Sigmoid colon (tissue), 3 donors: Measurements from ENCODE around the gene TTLL4.

Experiments
- POLR2A ChIP-seq, 2 donors: fragments of 450-650 bp; IDR thresholded peaks; one replicate each; pipeline ENCODE4 v1.6.1; 2016; ENCODE audit warnings: antibody characterized with exemption in 2 of 2, mild to moderate bottlenecking in 2 of 2, moderate library complexity in 2 of 2
- TF ChIP-seq, protein P1 (sequence below), 4 experiments: fragments of 450-650 bp in 3 of 4; fragments of 200-600 bp in 1 of 4; IDR thresholded peaks; one replicate each; pipeline ENCODE4 v1.5.1; 2016 to 2019; ENCODE audit warnings: antibody characterized with exemption in 4 of 4, mild to moderate bottlenecking in 3 of 4, moderate library complexity in 2 of 4

DNA sequence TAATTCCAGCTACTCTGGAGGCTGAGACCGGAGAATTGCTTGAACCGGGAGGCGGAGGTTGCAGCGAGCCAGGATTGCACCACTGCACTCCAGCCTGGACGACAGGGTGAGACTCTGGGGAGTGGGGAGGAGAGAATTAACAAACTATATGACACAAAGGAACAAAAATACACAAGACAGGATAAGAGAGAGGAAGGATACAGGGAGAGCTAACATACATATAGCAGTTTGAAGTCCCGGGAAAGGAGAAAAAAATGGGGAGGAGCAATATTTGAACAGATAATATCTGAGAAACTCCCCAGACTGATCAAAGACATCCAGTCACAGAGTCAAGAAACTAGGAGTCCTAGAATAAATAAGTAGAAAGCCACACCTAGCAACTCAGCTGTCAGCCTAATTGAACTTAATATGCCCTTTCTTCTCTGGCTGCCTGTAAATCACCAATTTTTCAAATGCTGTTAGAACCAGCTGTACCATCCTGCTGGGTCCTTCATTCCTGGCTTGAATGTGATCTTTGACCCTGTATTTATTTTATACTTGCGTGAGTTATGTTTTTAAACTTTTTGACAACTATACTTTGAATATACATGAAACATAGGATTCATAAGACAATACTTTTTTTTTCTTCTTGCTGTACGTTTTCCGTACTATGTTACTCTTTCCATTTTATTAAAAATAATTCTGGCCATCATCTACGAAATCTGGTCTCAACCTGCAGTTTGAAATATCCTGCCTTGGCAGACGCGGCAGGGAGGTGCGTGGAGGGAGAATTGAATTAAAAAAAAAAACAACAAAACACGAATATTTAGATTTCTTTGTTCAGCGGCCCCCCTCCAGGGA, 70.4 kb downstream of the TTLL4 start:
- TF ChIP-seq, protein P1, sequence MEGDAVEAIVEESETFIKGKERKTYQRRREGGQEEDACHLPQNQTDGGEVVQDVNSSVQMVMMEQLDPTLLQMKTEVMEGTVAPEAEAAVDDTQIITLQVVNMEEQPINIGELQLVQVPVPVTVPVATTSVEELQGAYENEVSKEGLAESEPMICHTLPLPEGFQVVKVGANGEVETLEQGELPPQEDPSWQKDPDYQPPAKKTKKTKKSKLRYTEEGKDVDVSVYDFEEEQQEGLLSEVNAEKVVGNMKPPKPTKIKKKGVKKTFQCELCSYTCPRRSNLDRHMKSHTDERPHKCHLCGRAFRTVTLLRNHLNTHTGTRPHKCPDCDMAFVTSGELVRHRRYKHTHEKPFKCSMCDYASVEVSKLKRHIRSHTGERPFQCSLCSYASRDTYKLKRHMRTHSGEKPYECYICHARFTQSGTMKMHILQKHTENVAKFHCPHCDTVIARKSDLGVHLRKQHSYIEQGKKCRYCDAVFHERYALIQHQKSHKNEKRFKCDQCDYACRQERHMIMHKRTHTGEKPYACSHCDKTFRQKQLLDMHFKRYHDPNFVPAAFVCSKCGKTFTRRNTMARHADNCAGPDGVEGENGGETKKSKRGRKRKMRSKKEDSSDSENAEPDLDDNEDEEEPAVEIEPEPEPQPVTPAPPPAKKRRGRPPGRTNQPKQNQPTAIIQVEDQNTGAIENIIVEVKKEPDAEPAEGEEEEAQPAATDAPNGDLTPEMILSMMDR (IDR thresholded peaks at IDR 0.05), result no peak
- no peak for TF ChIP-seq POLR2A (IDR thresholded peaks at IDR 0.05)
